Inflammatory macrophage (primary cell): ENCODE measurements around the gene KNCN.

Source experiments
- DNase-seq, 2 donors: peaks; one replicate each; pipeline ENCODE4 v3.0.0-alpha.2; 2020 to 2022

KNCN gene

DNA sequence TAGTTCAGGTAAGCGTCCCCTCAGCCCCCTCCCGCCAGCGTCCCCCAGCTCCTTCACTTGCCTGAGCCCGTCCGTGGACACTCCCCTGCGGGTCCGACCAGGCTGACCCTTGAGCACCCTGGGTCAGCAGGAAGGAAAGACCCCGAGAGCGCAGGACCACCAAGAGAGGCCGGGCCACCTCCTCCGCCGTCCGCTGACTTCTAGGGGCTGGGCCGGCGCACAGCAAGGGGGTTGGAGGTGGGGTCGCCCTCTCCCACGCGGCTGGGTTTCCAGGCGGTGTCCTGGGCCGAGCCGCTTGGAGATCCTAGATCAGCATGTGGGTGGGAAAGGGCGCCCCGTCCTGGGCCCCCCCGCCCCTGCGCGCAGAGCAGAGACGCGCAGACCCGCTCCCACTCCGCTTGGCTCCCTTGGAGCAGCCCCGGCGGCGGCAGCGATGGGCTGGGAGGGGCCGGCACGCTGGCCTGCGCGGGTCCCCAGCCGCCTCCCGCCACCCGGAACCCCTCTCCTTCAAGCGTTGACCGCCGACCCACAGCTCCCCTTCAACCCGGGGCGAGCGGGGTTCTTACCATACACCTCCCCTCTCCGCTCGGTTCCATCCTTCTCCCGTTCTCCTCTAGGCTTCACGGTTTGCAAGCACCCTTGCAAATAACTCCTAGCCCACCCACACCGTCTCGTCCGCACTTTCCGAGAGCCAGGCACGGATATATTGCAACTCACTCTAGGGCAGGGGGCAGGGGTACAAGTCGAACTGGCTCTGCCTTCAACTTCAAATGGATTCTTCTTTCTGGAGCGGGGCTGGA is 7.5 kb downstream of the KNCN start:
- DNase-seq, result no peak

DNA sequence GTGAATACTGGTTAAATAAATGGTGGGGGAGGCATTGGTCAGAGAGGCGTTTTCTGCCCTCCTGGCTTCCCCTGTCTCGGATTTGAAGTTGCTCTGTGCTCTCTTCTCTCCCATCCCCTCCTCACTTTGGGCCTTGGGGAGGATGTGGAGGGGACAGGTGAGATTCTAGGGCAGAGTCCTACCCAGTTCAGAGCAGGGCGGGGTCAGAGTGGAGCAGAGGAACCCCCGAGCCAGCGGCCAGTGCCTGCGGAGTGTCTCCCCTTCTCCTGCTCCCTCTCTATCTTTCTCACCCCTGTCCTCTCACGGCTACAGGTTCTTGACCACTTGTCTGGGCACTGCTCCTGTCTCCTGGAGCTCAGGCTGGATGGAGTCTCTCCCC is 8.1 kb downstream of the KNCN start:
- DNase-seq, result no peak

DNA sequence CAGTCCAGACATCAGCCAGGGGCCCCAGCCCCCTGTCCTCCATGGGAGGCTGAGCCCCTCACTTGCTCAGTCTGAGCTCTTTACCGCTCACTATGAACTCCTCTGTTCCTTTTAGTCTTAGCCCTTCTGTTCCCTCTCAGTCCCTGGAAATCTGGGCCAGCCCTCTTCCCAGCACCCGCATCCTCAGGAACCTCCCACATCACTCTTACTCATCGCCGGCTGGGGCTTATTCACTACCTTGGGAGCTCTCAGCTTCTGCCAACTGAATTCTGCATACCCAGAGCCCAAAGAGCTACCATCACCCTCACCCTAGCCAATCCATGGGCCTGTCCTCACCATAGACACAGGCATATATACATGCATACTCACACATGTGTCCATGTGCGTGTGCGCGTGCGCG is 11.5 kb downstream of the KNCN start:
- peak in 1 of 2 donors; percentile 48 for DNase-seq

DNA sequence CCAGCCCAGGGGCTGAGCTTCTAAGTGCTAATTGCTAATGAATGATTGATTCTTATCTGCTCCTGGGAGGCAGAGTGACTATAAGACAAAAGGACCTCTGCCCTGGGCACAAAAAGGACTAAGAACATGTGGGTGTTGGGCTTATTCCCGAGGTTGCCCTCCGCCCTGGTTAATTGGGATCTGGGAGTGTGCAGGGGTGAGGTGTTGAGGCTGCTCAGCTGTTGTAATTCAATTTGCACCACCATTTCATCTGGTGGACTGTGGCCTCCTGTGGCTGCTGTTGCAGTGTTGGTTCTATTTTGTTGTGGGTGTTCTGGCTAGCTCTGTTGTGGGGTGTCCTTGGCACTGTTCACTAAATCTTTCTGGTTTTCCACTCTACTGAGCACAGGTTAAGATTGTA is 13.3 kb downstream of the KNCN start:
- DNase-seq, result no peak

DNA sequence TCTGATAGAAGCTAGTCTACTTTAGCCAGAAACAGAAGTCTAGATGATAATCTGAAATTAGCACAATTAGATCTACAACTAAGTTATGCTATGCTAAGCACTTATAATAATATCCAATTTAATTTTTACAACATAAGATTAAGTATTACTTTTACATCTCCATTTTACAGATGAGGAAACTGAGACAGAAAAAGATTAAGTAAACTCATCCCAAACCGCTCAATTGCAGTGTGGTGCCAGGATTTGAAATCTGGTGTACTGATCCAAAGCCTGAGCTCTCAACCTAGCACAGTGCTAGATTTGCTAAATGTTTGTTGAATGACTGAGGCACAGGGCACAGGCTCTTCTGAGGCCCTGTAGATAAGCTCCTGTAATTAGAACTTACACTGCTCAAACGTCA is 13.8 kb downstream of the KNCN start:
- DNase-seq, result no peak

DNA sequence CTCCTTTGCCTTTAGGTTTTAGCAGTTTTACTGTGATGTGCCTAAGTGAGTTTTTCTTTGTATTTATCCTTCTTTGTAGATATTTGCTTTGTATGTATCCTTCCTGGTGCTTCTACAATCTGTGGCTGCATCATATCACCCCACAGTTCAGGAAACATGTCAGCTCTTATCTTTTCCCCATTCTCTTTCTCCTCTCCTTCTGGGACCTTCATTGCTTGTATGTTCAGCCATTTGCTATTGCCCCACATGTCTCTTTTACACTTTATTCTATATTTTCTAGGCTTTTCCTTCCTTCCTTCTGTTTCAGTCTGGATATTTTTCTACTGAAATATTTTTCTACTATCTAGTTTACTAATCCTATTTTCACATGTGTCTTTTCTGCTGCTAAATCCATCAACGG is 14.9 kb downstream of the KNCN start:
- DNase-seq, result no peak

DNA sequence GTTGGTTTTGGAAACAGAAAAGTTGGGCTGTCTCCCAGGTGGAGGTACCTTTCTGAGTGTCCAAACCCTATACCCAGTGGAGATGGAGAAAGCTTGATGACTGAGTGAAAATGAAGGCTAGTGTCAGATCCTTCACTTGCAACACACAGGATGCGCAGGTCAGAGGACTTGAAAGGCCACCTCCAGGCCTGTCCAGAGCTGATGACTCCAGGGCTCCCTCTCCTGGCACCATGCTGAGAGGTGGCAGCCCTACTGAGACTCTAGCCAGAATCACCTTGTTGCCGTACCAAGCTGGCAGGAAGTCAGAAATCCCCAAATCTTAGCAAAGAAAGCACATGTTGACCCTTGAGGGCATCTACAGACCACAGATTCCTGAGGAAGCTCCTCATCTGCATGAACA is 16.4 kb downstream of the KNCN start:
- peak; percentile 26 to 52 for DNase-seq

DNA sequence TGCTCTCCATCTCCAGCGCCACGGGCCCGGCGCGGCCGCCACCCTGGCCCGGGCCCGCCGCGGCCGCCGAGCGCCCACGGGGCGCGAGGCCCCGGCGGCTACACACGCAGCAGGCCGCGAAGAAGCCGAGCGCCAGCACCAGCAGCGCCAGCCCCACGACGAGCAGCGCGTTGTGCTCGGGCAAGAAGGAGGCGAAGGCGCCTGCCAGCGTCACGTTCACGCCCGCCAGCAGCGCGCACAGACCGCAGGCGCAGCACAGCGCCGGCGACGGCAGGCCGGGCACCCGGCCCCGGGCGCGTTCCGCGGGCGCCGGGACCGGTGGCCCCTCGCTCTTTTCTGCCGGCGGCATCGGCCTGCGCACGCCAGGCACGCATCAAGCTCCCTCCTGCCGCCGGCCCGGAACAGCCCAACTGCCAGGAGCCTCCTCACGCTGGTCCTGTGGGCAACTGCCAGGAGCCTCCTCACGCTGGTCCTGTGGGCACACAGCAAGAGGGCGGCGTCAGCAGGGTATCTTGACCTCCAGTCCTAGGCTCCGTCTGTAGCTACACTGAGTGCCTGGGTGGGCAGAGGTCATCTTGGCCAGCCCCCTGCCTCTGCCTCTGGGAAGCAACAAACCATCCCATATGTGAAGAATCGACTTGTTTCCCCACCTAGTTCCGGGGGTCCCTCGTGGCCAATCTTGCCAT is 18.1 kb downstream of the KNCN start:
- peak; percentile 6 to 42 for DNase-seq

DNA sequence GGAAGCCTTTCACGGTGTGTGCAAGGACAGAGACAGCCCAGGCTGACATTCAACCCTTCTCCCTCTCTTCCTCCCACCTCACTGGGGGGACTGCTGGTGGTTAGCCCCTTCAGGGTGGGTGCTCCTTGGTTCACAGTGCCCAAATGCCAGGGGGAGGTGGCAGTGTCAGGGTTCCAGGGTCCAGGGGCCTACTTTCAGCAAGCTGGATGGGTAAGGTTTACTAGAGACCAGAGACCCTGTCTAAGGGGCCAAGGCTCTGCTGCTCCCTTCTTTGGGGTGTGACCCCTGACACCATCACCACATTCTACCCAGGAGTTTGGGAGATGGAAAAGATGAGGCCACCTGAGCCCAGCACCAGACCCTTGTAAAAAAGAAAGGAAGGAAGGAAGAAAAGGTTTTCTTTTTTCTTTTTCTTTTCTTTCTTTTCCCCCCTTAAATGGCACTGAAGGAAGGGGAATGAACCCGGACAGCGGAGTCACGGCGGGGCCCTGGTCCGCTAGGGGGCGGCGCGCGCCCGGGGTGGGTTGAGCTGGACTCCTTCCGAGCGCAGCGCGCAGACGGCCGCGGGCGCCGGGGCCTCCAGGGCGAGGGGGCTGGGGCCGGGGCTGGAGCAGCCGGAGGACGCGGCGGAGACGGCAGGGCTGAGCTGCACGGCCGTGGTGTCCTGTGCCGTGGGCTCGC is 18.8 kb downstream of the KNCN start:
- peak; percentile 29 to 58 for DNase-seq

DNA sequence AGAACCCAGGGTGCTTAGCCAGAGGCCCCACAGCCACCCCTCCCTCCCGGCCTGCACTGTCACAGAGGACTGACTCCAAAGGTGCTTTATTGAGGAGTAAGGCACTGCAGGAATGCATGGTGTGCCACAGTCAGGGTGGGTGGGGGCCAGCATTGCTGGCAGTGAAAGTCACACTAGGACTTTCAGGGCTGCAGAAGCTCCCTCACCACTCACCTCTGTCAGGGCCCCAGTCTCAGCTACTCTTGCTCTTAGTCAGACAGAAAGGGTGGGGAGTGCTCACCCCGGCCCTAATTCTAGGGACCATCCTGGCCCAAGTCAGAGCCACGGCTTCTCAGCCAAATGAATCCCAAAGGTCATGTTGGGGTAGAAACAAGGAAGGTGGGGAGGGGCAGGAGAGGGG is 19.4 kb downstream of the KNCN start:
- no peak for DNase-seq

DNA sequence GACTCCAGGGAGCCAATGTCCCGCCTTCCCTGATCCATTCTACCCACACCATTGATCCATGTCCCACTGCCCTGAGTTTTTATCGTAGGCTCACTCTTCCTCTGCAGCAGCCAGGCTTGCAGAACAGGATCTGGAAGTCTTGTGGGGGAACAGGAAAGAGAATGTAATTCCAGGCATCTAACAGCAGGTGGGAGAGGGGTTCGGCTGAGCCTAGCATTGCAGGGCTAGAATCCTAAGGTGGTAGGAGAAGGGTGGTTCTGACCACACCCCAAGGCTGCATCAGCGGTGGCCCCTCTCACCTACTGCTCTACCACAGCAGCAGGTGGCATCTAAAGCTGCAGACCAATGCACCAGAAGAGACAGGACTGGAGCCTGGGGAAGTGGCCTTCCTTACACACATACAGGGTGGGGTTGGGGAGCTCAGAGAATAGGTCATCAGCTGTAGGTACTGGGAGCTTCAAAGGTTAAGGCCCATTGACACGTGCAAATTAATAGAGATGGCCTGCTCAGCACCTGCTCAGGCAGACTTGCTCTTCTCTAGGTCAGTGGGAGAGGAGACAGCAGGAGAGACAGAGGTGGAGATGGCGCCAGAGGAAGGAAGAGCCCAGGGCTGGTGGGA is 20.5 kb downstream of the KNCN start:
- no peak for DNase-seq

DNA sequence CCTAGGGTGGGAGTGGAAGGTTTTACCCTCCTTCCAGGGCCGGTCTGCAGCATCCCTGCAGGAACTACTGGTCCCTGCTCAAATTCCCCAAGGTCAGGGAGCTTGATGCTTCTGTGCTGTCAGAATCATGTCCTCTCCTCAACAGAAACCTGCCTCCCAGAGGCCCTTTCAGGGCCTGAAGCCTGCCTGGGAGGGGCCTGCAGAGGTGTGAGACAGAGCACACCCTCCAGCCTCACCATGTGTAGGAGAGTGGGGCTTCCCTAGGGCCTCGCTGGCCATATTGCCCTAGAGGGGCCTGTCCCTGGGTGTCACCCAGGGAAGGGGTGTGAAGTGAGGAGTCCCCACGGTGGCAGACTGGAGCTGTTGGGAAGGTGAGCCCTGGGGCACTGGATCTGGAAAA is 21.1 kb downstream of the KNCN start:
- no peak for DNase-seq

DNA sequence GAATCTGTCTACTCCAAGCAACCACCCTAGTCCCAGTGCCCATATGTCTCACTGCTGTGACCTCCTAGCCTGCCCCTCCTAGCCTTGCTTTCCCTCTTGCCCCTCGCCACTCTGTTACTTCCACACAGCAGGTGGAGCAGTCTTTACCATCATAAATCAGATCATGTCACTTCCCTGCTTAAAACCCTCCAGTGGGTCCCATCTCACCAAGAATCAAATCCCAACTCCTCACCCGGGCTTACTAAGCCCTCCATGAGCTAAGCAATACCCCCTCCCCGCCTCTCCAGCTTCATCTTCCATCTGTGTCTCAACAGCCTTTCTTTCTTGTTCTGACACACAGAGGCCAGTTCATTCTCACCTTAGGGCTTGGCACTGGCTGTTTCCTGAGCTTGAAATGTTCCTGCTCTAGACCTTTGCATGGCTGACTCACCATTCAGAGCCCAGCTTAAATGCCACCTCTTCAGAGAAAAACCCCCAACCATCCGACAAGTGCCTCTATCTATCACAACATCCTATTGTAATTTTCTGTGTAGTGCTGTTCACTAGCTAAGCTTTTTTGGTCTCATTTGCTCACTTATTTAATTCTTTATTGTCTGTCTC is 22.3 kb downstream of the KNCN start:
- no peak for DNase-seq

DNA sequence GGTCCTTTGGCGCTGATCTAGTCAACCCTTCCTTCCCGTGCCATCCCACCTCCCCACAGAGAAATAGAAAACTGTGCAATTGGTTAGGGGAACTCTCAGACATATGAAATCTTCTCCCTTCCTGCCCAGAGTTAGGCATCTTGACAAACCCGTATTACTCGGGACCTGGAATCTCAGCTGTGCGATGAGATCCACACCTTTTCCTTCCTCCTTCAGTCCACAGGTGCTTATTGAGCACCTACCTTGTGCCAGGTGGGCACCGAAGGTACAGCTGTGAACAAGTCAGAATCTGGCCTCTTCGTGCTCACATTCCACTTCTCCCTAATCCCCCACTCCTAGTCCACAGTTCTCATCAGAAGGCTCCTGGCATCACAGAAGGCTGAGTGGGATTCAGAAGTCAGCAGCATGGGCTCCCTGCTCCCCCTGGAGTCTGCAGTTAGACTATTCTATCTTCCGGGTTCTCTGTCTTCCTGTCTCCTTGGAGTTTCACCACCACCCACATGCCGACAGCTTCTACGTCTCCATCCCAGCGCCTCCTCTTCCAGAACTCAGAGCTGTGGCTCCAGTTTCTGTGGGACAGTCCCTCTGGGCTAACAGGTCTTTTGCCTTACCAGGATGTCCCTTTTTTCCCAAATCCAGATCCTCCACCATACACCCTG is 23.0 kb downstream of the KNCN start:
- DNase-seq, result peak; percentile 8 to 54

DNA sequence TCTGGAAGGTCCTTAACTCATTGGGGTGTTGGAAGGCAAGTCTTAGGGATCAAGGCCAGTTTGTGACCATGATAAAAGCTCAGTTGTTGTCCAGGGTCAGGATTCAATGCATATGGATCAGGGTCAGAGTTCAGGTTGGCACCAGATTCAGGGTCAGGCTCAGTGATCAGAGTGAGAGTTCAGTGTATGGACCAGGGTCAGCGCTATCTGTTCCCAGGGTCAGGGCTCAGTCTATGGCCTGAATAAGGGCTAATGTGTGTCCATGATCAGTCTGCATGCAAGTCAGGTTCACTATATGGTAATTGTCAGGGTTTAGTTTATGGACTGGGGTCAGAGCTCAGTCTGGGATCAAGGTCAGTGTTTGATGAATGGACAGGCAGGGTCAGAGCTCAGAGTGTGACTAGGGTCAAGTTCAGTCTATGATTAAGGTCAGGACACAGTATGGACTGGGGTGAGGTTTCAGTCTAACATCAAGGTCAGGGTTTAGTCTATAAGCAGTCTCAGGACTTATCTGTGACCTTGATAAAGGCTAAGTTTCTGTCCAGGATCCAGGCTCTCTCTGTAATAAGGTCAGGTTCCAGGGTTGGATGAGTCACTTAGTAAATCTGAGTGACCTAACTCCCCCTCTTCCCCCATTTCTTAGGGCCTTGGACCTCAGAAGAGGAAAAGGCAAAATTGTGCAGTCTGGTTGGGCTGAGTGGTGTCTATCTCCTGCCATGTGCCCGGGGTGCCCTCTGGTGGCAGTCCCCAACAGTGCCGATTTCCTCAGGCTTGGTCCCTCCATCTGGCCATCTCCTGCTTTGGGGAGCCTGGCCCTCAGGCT is 23.8 kb downstream of the KNCN start:
- DNase-seq, result peak; percentile 86

DNA sequence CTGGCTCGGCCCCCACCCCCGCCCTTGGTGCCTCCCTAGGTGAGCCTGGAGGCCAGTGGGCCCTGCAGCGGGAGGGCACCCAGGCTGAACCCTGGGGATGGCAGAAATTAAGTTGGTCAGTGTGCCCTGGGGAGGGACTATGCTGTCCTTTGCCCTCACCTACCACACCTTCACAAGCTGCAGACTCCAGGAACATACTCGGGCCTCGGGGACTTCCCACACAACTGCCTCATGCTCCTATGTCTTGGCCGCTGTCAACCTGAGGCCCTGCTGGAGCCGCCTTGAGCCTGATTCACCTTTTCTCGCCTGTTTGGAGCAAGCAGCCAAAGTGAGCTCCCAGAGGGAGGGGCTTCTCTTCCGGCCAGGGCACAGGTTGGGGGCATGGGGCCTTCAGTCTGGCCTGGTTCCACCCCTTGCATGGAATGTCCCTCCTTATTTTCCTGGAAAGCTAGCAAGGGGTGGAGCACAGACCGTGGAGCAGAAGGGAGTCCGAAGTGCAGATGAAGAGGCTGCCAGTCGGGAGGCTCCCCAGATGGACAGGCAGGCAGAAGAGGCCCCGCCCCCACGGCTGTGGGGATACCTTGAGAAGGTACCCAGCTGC is 24.7 kb downstream of the KNCN start:
- DNase-seq, result no peak

DNA sequence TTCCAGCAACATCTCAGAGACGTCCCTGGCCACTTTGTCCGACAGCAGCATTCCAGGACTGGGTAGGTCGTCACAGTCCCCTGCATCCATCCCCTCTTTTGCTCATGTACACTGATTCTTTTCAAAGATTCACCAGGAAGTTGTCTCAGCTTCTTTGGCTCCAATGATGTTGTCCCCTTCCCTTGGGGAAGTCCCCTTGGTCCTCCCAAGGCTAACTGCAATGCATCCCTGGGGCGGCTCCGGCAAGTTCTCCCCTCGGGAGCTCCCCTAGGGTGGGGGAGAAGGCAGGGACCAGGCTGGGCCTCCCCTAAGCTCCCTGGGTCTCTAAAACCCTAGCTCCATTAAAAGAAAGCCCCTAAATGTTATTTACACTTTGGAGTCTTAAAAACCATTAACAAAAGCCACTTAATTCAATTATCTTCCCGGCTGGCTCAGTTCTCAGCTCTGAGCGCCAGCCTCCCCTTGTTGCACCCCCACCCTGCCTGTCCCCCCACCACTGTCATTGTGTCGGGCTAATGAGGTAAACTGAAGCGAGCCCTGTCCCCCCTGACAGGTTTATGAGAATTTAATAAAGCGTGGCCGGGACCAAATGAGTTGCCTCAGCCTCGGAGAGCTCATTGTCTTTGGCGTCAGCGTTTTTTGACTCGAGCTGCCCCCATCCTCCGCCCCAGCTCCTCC is 25.3 kb downstream of the KNCN start:
- no peak for DNase-seq

DNA sequence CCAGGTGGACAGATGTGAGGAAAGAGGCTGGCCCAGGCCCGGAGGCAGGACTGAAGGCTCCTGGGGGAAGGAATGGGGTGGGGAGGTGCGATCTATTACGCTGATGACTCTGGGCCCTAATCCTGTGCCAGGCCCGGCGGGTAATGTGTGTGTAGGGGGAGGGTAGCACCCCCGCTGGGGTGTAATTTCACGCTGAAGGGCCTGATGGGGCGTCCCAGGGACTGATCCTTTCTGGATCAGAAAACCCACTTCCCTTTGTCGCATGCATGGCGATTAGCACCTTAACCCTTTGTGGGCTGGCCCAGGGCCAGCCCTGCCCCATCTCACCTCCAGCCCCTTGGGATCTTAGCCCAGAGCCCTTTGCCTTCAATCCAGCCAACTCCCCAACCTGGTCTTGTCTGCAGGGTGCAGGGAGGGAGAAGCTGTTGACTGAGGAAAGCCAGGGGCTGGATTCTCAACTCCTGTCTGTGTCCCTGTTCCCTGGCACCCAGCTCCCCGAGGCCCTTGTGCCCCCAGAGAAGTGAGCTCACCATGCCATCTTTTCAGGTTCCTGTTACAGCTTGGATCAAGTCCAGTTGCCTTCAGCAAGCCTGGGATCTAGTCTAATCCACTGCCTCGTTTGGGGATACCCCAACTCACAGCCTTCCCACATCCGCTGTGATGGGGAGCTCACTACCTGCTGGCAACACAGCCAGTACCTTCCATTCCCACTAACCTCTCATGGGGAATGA is 26.0 kb downstream of the KNCN start:
- DNase-seq, result no peak

DNA sequence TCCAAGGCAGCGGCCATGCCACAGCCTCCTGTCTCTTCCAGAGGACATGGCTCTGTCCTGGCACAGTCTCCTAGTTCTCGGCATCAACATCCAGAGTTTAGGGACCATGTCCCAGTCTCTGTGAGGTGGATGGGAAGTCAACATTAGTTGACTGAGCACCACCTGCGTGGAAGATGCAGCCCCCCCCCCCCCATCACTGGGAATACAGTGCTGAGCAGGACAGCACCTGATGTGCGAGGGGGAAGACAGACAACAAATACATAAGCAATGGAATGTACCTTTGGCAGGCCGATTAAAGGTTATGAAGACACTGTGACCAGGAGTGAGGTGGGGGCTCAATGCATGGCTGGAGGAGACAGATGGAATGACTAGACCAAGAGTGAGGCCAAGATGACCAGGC is 26.6 kb downstream of the KNCN start:
- DNase-seq, result no peak
